GM23248 (cell line): Measurements from ENCODE around the gene SFN.

ENCODE experiments used
- EZH2 ChIP-seq: fragments of 200-600 bp; sonication (generic); IDR thresholded peaks from 2 replicates; pipeline ENCODE4 v1.6.1; 2018; ENCODE audit warnings: antibody characterized with exemption, mild to moderate bottlenecking; ENCODE audit not compliant: insufficient read depth, poor library complexity, severe bottlenecking
- EZH2phosphoT487 ChIP-seq: fragments of 200-600 bp; sonication (generic); IDR thresholded peaks from 2 replicates; pipeline ENCODE4 v1.6.1; 2018; ENCODE audit warnings: antibody characterized with exemption, moderate library complexity, mild to moderate bottlenecking, low read depth; ENCODE audit not compliant: insufficient read depth

DNA sequence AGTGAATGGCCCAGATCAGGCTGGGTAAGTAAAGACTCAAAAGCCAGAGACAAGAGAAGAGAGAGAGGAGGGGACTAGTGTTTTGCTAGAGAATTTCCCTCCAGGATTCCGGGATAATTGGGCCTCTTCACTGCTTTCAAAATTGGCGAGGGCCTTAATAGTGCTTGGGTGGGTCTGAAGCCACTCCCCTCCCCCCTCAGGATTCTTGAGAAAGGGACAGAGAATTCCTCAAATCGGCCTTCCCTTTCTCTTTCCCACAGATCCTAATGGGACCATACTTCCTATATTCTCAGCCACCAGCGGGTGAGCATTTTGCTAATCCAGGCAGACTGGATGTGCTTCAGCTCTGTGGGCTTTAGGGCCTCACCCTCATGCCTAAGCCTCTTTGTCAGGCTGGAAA, 11.9 kb downstream of the SFN start:
- no peak for TF ChIP-seq EZH2
- no peak for TF ChIP-seq EZH2phosphoT487
